DMS114 treated with DMSO at 0.1 percent for 48 hours (cell line): ENCODE measurements around the gene RBP5.

Experiments
- DNase-seq: peaks from one replicate; lab custom pipeline; 2025; ENCODE audit not compliant: unreplicated experiment; lab: John Stamatoyannopoulos, UW

RBP5 gene

DNA sequence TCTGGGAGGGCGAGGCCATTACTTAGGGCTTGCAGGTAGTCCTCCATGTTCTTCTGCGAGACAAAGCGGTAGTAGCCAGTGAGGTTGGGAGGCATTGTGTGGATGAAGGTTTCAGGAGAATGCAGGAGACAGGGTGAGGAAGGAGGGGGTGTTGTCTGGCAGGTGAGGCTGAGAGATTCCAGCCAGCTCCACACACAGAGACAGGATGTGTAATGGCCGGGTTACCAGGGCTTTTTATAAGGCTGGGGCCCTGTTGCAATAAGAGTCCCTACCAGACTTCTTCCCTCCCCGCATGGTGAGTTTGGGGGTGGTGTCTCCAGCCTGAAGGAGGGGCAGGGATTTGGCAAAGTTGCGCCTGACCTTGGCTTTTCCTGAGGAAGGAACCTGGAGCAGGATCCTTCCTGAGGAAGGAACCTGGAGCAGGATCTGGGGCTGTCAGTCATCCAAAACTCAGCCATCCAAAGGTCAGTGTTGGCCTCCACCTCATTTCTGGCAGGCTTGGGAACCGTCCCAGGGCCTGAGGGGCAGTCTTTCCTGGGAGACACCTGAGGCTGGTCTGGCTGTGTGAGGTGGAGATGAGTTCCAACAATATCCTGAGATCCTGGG, at the start of gene RBP5:
TSS of gene RBP5 (minus strand) at position 209 of the 606 bp plus-strand sequence. CDS start at position 95, 114 bp downstream.
- no peak for DNase-seq

- DNase-seq: no peak
Observed at GRCh38 chr12:7178481-7178880, 49.8 kb upstream of the RBP5 start.

DNA sequence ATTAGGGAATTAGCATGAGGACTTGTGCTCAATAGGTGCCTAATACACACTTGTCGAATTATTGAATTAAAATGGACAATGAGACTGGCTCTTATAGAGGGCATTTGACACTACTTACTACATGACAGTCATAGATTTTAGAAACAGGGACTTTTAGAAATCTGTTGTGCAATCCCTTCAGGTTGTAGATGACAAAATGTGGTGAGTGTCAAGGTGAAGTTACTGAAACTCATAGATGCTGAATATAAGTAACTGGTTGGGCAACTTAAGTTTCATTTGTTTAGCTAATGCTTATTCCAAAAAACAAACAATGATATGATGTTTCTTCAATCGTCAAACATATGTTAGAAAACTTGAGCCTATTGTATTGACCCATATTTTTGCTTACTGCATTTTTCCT, 47.9 kb upstream of the RBP5 start:
- no peak for DNase-seq

DNA sequence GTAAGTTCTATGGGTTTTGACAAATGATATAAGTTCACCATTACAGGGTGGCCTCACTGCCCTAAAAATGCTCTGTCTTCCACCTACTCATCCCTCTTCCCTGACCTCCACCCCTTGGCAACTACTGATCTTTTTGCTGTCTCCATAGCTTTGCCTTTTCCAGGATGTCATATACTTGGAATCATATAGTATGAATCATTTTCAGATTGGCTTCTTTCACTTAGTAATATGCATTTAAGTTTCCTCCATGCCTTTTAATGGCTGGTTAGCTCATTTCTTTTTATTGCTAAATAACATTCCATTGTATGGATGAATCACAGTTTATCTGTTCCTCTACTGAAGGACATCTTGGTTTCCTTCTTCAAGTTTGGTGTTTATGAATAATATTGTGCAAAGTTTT, 46.8 kb upstream of the RBP5 start:
- no peak for DNase-seq

- DNase-seq: no peak
Observed at GRCh38 chr12:7171854-7172253, 43.2 kb upstream of the RBP5 start.

GRCh38 chr12:7169951-7170350, 41.3 kb upstream of the RBP5 start:
- no peak for DNase-seq

DNA sequence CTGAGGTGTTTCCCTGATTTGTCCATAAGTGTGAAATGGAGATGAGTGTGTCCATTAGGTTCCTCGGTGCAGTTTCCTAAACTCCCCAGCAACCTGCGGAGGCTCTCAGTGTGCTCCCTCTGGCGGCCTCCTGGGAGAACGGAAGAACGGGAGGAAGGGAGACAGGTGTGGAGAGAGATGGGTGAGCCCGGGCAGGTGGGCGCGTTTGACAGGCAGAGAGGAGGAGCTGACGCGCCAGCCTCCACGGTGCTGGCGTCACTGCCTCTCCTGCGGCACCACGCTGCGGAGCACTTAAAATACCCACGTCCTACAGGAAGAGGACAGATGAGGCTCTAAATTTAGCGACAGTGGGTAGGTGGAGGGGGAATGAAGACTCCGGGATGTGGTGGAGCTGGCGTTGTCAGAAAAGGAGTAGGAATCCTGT, 34.0 kb upstream of the RBP5 start:
- no peak for DNase-seq

- DNase-seq: no peak
Observed at GRCh38 chr12:7161811-7162210, 33.1 kb upstream of the RBP5 start.

DNA sequence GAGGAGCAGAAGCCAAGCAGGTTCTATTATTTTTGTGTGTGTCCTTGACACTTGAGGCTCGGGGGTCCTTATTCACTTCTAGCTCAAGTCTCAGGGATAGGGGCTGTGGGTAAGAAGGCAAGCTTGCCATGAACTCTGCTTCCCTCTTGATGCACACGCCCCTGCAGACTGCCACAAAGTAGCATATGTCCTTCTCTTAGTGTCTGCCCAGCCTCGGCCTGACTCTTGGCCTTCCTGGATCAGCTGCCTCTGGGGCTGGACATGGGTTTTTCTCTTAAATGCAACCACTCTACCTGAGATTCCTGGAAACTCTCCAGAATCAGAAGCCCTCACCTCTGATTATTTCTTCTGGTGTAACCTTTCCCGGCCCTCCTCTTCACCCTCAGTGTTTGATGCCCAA, 32.6 kb upstream of the RBP5 start:
- no peak for DNase-seq

GRCh38 chr12:7160183-7160582, 31.5 kb upstream of the RBP5 start:
- DNase-seq: no peak

GRCh38 chr12:7158781-7159609, 30.3 kb upstream of the RBP5 start:
- no peak for DNase-seq

DNA sequence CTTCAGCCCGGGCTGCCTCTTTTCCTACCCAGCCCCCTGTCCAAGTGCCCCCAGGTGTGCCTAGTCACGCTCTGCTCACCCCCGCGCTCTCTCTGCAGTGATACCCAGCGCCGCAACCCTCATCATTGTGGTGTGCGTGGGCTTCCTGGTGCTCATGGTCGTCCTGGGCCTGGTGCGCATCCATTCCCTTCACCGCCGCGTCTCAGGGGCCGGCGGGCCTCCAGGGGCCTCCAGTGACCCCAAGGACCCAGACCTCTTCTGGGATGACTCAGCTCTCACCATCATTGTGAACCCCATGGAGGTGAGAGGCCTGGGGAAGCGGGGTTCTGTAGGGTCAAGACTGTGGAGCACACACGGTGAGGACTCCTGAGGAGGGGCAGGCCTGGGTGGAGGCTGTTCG, 28.7 kb upstream of the RBP5 start:
- no peak for DNase-seq

DNA sequence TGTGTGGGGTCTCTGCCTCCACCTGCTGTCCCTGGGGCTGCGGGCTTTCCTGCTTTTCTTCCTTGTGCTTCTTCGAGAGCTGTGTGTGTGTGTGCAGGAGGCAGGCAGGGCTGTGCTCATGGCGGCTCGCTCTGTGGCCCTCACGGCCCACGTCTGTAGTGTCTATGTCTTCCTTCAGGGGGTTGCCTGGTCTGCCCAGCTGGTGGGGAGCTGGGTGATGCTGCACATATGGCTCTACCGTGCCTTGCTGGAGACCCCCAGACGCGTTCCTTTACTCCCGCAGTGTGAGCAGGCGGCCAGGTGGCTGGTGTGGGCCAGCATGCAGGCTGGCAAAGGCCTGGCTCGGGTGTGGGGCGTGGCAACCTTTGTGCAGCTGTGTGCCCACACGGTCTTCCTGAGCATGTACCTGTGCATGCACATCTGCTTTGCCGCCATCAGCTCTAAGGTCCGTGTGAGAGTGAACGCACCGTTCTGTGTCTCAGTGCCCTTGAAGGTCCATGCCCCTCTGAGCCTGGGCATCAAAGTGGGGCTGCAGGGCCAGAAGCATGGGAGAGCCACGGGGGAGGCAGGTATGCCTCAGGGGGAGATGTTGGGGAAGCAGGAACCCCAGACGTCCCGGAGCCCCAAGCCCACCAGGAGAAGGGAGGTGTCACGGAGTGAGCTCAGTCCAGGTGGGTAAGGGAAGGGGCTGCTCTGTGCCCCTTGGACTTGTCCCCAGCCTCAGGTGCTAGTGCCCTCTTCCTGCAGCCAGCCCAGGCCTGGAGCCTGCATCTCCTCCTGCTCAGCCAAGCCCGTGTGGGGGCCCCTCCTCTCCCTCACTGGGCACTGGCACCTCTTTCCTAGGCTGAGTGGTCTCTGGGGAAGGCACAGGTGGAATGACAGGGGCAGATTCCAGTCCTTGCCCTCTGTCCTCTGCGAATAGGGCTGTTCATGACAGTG, 27.8 kb upstream of the RBP5 start:
- no peak for DNase-seq

DNA sequence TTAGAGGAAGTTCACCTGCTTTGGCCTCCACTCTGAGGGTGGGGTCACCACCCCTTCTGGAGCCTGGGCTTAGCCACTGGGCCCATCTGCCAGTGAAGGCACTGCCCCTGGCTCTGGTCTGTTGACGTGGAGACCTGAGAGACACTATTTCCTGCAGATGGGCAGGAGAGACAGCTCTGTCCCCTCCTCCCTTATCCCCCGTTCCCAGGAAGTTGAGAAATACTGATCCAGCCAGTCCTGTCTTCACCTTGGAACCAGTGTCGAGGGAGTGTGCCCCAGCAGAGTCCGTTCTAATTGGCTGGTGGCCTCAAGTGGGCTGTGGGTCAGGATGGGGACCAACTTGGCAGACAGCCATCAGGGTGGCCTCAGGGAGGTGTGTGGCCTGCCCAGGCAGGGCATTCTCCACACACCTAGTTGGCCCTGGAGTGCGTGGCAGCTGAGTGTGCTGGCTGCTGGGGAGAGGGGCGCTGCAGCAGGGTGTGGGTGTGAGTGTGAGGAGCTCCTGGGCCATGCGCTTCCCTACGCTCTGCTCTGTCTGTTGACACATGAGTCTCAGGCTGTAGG, 26.9 kb upstream of the RBP5 start:
- DNase-seq: no peak

DNA sequence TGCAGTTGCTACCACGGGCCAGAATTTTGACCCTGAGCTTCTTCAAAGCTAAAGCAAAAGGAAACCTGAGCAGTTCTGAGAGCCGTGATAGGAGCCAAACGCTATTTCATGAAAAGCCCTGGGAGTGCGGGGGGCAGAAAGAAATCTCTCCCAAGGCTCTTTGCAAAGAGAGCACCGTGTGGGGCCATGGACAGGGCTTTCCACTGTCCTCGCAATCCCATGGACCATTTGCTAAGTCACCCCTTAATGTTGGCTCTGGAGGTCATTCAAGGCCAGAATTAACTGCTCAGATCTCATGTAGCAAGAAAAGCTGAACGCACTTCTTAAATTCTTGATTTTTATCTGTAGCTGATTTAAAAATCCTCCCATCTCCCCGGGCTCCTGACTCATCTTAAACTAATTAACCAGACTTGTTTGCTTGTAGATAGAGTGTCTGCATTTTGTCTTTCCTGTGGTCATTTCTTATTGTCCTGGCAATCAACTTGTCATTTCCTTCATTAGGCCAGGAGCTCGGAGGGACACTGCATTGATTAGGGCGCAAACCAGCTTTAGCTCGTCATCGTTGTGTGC, 26.3 kb upstream of the RBP5 start:
- DNase-seq: no peak

DNA sequence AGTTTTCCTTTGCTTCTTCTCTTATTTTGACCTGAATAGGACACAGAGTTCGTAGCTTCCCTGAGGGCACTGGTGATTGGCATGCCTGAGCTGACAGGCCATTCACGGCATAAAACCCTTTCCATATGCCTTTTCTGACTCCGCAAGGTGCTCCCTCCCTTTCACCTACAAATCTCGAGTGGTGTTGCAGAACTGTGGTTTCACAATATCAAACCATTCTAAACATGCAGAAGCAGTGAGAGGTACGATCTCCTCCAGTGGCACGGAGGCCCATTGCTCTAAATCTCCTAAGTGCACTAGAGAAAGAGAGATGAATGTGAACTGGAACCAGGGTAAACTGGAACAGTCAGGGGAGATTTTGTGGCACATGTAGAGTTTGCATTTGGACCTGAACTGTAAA, 25.4 kb upstream of the RBP5 start:
- DNase-seq: no peak

GRCh38 chr12:7152818-7153217, 24.1 kb upstream of the RBP5 start:
- no peak for DNase-seq

DNA sequence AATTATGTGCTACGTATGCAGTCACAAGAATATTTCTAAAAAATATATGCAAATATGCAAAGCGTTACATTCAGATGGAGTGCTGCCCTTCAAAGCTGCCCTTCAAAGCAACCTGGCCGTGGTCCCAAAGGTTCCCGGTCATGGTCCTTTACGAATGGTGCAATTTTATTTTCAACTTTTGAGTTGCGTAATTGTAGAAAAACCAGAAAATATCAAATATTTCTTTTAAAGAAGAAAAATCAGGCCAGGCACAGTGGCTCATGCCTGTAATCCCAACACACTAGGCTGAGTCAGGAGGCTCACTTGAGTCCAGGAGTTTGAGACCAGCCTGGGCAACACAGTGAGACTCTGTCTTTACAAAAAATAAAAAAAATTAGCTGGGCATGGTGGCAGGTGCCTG, 22.8 kb upstream of the RBP5 start:
- no peak for DNase-seq

GRCh38 chr12:7150841-7151240, 22.2 kb upstream of the RBP5 start:
- no peak for DNase-seq

DNA sequence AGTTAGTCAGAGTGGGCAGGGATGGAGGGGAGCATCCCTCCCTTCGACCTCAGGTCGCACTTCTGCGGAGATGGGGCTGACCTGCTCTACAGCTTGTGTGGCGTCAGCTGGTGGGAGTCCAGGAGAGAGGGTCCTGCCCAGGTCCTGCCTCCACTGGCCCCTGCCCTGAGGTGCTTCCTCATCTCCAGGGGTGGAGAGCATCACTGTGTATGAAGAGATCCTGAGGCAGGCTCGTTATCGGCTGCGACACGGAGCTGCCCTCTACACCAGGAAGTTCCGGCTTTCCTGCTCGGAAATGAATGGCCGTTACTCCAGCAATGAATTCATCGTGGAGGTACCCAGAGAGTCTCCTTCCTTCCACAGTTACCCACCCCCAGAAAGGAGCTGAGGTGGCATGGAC, 21.7 kb upstream of the RBP5 start:
- DNase-seq: no peak

DNA sequence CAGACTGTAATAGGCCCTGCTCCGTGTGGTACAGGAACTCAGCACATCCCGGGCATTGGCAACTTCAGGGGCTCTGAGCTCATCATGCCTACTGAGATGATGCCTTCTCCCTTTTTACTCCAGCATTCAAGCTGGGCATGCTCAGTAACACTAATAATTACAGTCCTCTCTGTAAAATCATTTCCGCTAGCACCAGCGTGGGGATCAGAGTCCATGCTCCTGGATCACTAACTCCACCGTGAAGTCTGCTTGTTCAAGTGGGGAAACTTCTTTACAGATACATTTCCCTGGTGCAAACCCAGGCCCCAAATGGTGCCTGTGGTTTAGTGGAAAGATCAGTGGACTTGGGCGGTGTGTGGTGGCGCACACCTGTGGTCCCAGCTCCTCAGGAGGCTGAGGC, 18.2 kb upstream of the RBP5 start:
- no peak for DNase-seq
